Hematopoietic multipotent progenitor cell treated with erythropoietin and hydrocortisone succinate and interleukin-3 and kit ligand, for 15 days (in vitro differentiated cells): Measurements from ENCODE around the gene STIM1.
A peak's percentile ranks its signal among the peaks of the same experiment; 100 is the strongest.
"Not testable (repeated sequence)": the region's sequence is repeated elsewhere in the genome, so short reads cannot be mapped to it uniquely, and the experiment has no call there.

ENCODE experiments used
- DNase-seq: peaks from one replicate; pipeline ENCODE4 v3.0.0-alpha.2; 2015; ENCODE audit warnings: low spot score

STIM1 gene

GRCh38 chr11:3983101-3983500 lies 127.6 kb downstream of the STIM1 start:
- DNase-seq, result no peak

- peak; percentile 52 for DNase-seq
These were observed 129.4 kb downstream of the STIM1 start for GRCh38 chr11:3984896-3985295.

GRCh38 chr11:3985631-3986030 lies 130.2 kb downstream of the STIM1 start:
- DNase-seq, result no peak

GRCh38 chr11:3986301-3986700 lies 130.8 kb downstream of the STIM1 start:
- no peak for DNase-seq

GRCh38 chr11:3989276-3989920 lies 133.9 kb downstream of the STIM1 start:
- DNase-seq, result no peak

GRCh38 chr11:3989921-3990290 lies 134.4 kb downstream of the STIM1 start:
- no peak for DNase-seq

- DNase-seq, result no peak
These were observed 134.9 kb downstream of the STIM1 start for GRCh38 chr11:3990406-3990805.

- no peak for DNase-seq
These were observed 137.5 kb downstream of the STIM1 start for GRCh38 chr11:3992964-3993363.

- no peak for DNase-seq
These were observed 138.7 kb downstream of the STIM1 start for GRCh38 chr11:3994030-3994640.

- DNase-seq, result no peak
These were observed 139.8 kb downstream of the STIM1 start for GRCh38 chr11:3995307-3995706.

GRCh38 chr11:3995949-3996554 lies 140.6 kb downstream of the STIM1 start:
- no peak for DNase-seq

GRCh38 chr11:3996651-3997050 lies 141.2 kb downstream of the STIM1 start:
- DNase-seq, result no peak

GRCh38 chr11:4004753-4005152 lies 149.3 kb downstream of the STIM1 start:
- not testable (repeated sequence) for DNase-seq

GRCh38 chr11:4006946-4007680 lies 151.6 kb downstream of the STIM1 start:
- no peak for DNase-seq

GRCh38 chr11:4008116-4008515 lies 152.7 kb downstream of the STIM1 start:
- no peak for DNase-seq

GRCh38 chr11:4016602-4017001 lies 161.1 kb downstream of the STIM1 start:
- not testable (repeated sequence) for DNase-seq

GRCh38 chr11:4017129-4017528 lies 161.7 kb downstream of the STIM1 start:
- DNase-seq, result no peak

GRCh38 chr11:4018641-4019040 lies 163.2 kb downstream of the STIM1 start:
- no peak for DNase-seq

- no peak for DNase-seq
These were observed 164.4 kb downstream of the STIM1 start for GRCh38 chr11:4019891-4020290.

- DNase-seq, result no peak
These were observed 167.2 kb downstream of the STIM1 start for GRCh38 chr11:4022669-4023068.

- no peak for DNase-seq
These were observed 169.9 kb downstream of the STIM1 start for GRCh38 chr11:4025248-4025966.

- DNase-seq, result no peak
These were observed 170.5 kb downstream of the STIM1 start for GRCh38 chr11:4025967-4026324.
